GM18499 (cell line): ENCODE measurements around the gene TEX51.

Experiments used
- ATAC-seq: cut with Tn5 transposase; IDR thresholded peaks from one replicate; pipeline ENCODE4 v1.9.1; 2021; ENCODE audit warnings: moderate number of reproducible peaks; ENCODE audit not compliant: insufficient read depth, unreplicated experiment

The TEX51 gene

DNA sequence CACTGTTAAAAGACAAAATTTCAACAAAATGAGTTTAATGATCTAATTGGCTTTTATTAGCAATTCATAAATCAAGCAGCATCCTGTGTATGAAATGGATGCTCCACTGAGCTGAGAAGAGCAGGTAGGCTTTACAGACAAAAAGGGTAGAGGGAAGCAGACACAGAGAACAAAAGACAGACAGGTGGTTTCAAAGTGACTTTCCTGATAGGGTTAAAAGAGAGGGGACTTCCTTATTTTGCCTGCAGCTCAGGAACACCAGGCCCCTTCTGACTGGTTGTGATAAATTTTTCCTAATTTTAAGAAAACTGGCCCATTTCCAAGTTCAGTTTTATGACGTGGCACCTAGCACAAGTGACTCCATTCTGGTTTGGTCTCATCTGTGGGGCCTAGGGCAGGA, 11.9 kb downstream of the TEX51 start:
- ATAC-seq, result no peak

GRCh38 chr2:126911111-126911796, 12.6 kb downstream of the TEX51 start:
- ATAC-seq, result no peak

DNA sequence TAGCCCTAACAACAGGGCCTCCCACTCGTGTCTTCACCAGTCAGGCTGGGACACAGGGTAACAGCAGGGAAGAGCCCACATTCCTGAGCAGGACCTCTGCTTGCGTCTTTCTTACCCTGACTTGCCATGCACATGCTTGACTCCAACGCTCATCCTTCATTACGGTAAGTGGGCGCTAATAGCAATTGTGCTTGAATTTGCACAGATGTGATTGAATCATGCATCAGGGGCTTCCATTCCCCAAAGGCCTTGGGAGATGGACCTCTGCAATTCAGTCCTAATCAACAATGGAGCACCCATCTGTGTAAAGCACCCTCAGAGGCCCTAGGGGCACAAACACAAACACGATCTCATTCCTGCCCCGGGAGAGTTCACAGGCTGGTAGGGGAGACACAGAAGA, 13.5 kb downstream of the TEX51 start:
- no peak for ATAC-seq

DNA sequence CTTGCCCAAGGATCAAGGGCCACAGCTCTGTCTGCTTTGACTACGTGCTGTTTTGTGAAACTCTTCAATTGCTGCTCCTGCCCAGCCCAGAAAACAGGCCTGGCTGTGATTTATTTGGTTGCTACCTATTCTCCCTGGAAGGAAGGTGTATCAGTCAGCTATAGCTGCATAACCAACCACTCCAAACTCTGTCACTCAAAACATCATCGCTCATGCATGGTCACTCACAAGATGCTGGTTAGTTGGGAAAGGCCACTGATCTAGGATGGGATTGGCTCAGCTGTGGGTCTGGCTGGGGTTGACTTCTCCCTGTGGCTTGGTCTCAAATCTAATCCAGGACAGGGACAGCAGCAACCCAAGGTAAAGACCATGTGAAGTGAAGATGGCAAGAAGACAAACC, 14.6 kb downstream of the TEX51 start:
- no peak for ATAC-seq

GRCh38 chr2:126913881-126914615, 15.4 kb downstream of the TEX51 start:
- ATAC-seq, result no peak

DNA sequence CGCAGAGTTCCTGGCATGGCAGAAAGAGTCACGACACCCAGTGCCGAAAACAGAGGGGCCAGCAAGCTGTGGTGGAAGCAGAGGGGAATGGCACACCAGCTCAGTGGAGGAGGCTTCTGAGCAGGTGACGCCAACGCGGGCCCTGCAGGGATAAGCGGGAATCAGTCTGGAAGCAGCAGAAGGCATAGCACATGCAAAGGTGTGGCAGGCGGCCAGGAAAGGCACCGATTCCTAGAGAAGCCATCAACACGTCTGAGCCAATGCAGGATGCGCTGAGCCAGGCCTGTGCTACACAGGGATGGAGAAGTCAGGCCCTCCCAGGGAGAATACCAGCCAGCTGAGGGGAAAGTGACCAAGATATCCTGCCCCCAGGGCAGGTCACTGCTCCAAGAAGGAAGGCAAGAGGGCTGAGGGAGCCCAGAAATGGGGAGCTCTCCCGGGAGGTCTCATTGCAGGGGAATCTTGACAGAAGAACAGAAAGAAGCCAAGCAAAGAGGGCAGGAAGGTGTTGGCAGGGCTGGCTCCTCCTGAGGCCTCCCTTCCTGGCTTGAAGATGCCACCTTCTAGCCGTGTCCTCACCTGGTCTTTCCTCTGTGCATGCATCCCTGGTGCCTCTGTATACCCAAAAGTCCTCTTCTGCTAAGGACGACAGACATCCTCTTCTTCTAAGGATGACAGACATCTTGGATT, 16.3 kb downstream of the TEX51 start:
- ATAC-seq, result no peak

DNA sequence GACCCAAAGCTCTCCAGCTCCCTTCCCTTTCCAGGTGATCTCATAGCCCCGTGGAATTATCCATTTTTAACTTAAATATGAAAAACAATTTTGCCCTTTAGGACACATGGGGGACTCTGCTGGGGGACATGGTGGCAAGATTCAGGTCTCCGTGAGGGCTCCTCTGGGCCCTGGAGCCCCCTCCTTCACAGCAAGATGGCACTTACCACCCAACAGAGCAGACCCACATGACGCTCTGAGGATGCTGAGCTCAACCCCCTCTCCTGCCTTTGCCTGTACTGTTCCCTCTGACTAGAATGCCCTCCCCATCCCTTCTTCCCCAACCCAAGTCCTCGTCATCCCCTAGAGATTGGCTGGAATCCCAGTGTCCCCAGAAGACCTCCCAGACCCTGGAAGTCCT, 17.2 kb downstream of the TEX51 start:
- no peak for ATAC-seq

DNA sequence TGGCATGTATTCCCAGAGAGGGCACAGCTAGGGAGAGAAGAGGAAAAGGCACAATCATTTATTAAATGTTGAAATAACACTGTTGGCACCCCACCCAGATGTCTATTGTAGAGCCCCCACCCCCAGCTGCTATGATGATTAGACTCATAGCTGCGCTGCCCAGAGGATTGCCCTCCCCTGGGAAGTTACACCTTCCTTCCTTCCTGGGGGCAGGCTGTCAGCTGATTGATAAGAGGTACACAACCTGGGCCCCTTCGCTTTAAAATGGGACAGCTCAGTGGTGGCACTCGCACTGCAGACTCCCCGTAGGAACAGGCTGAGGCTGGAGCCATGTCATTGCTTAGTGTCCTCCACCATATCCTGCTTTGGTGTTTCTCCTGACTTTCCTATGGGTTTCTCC, 18.1 kb downstream of the TEX51 start:
- ATAC-seq, result no peak

- no peak for ATAC-seq
These were observed 22.4 kb downstream of the TEX51 start for GRCh38 chr2:126921066-126921465.

DNA sequence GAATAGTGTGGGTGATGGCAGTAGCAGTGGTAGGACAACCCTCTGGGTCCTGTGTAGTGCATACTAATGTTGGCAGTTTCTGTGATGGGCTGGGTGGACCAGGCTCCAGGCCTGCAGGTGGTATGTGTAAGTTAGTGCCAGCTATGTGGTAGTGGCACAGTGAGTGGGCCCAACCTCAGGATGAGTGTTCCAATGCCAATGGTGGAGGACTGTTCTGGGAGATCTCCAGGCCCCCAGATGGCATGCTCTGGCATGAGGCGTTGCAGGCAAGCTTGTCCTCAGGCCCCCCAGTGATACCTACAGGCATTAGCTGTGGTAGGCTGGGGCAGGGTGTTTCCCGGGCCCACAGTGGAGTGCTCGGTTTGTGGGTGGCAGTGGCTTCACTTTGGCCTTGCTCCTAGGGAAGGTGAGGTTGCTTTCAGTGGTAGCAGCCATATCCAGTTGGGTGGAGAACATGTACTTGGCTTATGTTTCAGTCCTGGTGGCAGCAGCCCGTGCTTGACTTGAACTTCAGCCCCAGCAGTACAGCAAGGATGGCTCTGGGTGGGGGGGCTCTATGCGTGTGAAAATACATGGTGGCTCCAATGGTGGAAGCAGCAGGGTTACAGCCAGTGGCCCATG, 32.4 kb downstream of the TEX51 start:
- no peak for ATAC-seq

DNA sequence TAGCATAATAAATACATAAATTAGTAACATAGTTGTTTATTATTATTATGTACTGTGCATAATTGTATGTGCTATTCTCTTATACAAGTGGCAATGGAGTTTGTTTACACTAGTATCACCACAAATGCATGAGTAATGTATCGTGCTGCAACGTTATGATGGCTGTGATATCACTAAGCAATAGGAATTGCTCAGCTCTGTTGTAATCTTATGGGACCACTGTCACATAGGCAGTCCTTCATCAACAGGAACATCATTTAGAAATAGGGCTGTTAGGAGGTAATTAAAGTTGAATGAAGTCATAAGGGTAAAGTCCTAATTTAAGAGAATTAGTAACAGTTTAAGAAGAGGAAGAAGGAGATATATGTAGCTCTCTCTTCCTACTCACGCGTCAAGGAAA, 33.8 kb downstream of the TEX51 start:
- no peak for ATAC-seq

GRCh38 chr2:126932966-126933710, 34.4 kb downstream of the TEX51 start:
- no peak for ATAC-seq

DNA sequence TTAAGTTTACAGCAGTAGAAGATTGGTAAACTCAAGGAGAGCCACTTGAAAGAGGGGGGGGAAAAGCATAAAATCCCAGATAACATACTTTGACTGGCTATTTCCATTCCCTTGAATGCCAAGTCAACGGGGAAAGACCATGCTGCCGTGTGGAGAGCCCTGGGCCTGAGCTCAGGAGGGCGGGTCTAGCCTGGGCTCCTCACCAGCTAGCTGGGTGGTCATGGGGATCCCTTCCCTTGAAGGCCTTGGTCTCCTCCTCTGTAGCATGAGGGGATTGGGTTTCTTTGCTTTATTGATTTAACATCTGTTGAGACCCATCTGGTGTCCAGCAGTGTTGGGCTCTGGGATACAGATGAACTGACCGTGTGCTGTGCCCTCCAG, 35.0 kb downstream of the TEX51 start:
- ATAC-seq, result no peak

DNA sequence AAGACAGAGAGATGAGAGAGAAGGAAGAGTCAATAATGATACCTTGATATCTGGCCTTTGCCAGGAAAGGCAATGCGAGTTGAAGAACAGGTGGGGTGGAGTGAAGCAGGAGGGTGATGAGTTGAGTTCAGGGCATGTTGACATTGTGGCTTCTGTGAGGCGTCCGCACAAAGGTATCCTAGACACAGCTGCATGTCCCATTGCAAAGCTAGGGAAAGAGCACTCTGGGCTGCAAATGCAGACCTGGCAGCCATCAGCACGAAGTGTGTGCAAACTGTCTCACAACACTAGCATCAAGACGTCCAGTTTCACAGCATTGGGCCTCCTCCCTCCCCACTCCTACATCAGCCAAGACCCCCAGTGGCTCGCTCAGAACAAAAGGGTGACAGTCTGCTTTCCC, 36.1 kb downstream of the TEX51 start:
- ATAC-seq, result no peak

- no peak for ATAC-seq
These were observed 37.1 kb downstream of the TEX51 start for GRCh38 chr2:126935774-126936173.

DNA sequence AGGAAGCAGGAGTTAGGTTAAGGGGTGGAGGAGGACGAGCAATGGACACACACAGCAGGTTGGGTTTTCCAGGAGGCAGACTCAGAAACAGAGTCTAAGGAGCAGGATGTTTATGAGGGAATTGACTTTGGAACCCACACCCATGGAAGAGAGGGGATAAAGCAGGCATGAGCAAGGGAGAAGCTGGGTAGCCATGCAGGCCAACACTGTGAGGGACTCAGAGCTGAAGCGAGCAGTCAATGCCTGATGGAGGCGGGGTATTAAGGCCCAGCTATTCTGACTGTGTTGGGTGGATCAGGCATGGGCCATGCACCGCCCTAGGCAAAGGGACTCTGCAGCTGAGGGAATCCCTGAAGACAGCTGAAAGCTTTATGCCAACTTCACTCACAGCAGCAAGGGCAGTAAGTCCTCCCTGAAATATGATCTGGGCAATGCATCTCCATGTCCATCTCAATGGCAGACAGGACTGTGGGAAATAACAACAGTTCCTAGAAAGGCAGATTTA, 37.6 kb downstream of the TEX51 start:
- no peak for ATAC-seq

DNA sequence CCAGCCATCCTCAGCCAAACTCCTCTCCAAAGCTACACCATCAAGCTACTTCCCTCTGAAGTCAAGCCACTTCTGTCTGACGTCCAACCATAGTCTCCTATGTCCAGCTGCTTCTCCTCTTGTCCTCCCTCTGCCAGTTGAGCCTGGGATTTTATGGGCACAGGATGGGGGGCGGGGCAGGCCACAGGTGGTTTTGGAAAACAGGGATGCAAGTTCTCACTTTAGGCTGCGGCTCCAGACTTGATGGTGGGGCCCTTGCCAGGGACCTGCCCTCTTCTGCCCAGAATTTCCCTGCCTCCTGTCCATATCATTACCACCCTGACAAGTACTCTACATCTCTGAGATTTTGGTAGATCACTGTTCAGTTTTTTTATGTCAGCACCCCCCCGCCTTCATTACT, 41.6 kb downstream of the TEX51 start:
- ATAC-seq, result no peak

GRCh38 chr2:126942427-126943203, 43.9 kb downstream of the TEX51 start:
- no peak for ATAC-seq

DNA sequence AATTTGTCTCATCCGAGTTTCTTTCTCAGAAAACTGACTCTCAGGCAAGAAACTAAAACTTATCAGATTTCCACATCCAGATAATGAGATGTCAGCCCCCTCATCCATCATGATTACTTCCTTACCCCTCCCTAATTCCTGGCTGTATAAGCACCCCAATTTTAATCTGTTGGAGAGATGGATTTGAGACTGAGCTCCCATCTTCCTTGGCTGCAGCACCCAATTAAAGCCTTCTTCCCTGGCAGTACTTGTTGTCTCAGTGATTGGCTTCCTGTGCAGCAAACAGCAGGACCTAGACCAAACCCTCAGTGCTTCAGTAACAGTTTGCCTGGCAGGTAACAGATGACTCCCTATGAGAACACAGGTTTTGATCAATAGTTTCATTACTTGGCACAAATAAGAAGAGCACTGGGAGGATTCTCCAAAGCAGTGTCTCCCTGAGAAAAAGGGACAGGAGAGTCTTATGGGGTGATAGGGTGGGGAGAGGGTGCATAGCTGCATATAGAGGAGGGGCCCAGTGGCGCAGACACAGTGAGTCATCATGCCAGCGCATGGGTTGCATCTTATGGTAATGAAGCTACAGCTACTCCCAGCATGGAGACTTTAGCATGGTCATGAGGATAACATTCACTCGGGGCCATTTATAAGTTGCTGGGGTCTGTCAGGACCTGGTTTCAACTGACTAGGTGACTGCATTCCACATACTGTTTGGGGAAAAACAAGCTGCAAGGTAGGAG, 45.1 kb downstream of the TEX51 start:
- ATAC-seq, result no peak
